Prostate gland (tissue), 2 donors: Measurements from ENCODE around the gene RNF157. TPM values are rescaled to one million over a fixed set of nuclear protein-coding genes. Genes with fewer than 3 reads are reported as not detected.
"Not testable (repeated sequence)": the region's sequence is repeated elsewhere in the genome, so short reads cannot be mapped to it uniquely, and the experiment has no call there.

Experiments used
- DNase-seq: peaks from one replicate; pipeline ENCODE4 v3.0.0-alpha.2; 2019; ENCODE audit warnings: low spot score
- H3K27ac ChIP-seq, 2 donors: fragments of 200-600 bp; sonication (generic); 2 replicates each; pipeline ENCODE4 v1.5.1; 2017 to 2019
- H3K27me3 ChIP-seq: fragments of 200-600 bp; sonication (generic); replicated peaks from 2 replicates; pipeline ENCODE4 v1.5.1; 2019; ENCODE audit not compliant: insufficient read depth
- H3K36me3 ChIP-seq, 2 donors: fragments of 200-600 bp; sonication (generic); 1 replicate in 1 of 2; 2 replicates in 1 of 2; pipeline versions ENCODE4 v1.5.1 to v1.8.1; 2017 to 2019
- H3K4me1 ChIP-seq: fragments of 200-600 bp; sonication (generic); replicated peaks from 2 replicates; pipeline ENCODE4 v1.5.1; 2019
- H3K4me3 ChIP-seq, 2 donors: fragments of 200-600 bp; sonication (generic); 2 replicates each; pipeline ENCODE4 v1.5.1; 2017 to 2019
- H3K9me3 ChIP-seq: fragments of 200-600 bp; sonication (generic); 2 replicates; pipeline ENCODE4 v1.5.1; 2017
- POLR2A ChIP-seq: fragments of 450-650 bp; IDR thresholded peaks from one replicate; pipeline ENCODE4 v1.6.1; 2016; ENCODE audit warnings: antibody characterized with exemption, mild to moderate bottlenecking
- POLR2AphosphoS5 ChIP-seq: sonication (generic); formaldehyde crosslinking; IDR thresholded peaks from one replicate; pipeline ENCODE4 v1.6.1; 2017; ENCODE audit warnings: antibody characterized with exemption
- WGBS: methylation state at CpG from one replicate; pipeline ENCODE4 v1.1.5; 2018; 5-methylcytosine and 5-hydroxymethylcytosine counted together
- intact Hi-C: fragments of 100-400 bp; cut with DNase I; formaldehyde crosslinking; loops from one replicate; pipeline ENCODE4 v1.14.2; 2022
- total RNA-seq, 2 donors: library from RNA; depleted of rRNA; stranded (reverse); fragments of >200 nt; gene quantifications; one replicate each; pipeline ENCODE4 v1.1.0, GENCODE V29; 2016
- TF ChIP-seq, protein P1 (sequence below), 4 experiments: fragments of 200-600 bp in 2 of 4; fragments of 450-650 bp in 2 of 4; sonication (generic) in 2 of 4; IDR thresholded peaks; 1 replicate in 3 of 4; 2 replicates in 1 of 4; pipeline ENCODE4 v1.5.1; 2016 to 2019; ENCODE audit warnings: antibody characterized with exemption in 4 of 4, mild to moderate bottlenecking in 2 of 4, moderate library complexity in 2 of 4

Gene RNF157
- total RNA-seq, 2 donors from 2014 or later, result 1.6 to 47.5 TPM

DNA sequence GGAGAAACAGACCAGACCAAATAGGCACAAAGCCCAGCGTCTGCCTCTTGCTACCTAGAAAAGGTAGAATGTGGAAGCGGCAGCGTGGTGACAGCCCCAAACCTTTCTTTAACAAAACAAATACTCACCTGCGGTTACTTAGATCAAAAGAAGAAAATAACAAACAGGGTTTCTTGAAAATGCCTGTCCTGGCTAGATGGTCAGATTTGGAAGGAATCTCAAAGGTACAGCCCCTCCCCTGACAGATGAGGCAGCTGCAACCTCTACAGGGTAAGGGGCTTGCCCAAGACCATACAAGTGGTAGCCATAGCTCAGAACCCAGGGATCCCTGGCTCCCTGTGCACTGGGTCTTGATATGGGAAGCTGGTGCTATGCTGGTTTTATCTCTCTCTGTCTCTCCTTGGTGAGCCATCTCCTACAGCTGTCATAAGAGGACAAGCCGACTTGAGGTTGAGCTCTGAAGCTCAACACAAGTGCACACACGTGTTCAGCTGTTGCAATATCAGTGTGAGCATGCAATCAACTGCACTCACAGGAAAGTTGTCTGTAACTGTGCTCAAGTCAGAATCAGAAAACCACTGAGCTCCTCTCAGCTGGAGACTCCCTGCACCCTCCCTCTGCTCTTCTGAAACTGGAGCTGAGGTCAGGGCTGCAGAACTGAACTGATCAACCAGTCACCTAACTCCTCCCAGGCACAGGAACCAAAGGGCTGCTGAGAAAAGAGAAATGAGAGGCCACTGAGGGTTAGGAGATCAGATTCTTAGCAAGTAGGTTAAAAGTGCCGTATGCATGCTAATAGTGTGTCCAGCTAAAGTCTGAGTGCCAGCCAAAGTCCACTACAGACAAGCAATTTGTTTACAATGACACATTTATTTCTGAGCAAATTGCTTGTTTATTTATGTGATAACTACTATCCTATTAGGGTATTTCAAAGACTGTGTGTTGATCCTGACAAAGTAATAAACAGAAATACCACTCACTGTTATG is 6.1 kb upstream of the RNF157 start:
- no peaks in the 10 kb centered on the region for H3K9me3 ChIP-seq
- H3K27ac ChIP-seq, result no peak overlapping the region
- TF ChIP-seq POLR2AphosphoS5, result no peak
- no peak for TF ChIP-seq POLR2A
- TF ChIP-seq, protein P1, sequence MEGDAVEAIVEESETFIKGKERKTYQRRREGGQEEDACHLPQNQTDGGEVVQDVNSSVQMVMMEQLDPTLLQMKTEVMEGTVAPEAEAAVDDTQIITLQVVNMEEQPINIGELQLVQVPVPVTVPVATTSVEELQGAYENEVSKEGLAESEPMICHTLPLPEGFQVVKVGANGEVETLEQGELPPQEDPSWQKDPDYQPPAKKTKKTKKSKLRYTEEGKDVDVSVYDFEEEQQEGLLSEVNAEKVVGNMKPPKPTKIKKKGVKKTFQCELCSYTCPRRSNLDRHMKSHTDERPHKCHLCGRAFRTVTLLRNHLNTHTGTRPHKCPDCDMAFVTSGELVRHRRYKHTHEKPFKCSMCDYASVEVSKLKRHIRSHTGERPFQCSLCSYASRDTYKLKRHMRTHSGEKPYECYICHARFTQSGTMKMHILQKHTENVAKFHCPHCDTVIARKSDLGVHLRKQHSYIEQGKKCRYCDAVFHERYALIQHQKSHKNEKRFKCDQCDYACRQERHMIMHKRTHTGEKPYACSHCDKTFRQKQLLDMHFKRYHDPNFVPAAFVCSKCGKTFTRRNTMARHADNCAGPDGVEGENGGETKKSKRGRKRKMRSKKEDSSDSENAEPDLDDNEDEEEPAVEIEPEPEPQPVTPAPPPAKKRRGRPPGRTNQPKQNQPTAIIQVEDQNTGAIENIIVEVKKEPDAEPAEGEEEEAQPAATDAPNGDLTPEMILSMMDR (IDR thresholded peaks at IDR 0.05), result no peak
- no peaks in the 10 kb centered on the region for H3K27me3 ChIP-seq
- no peaks in the 10 kb centered on the region for H3K4me1 ChIP-seq
- no peaks in the 10 kb centered on the region for H3K36me3 ChIP-seq
- DNase-seq, result no peak
- WGBS, result 71% methylated on average over 7 of the region's 7 CpGs
- H3K4me3 ChIP-seq, result no peak overlapping the region
- intact Hi-C loops, result no loop called here

GRCh38 chr17:76244721-76245120 is 4.4 kb upstream of the RNF157 start:
- H3K36me3 ChIP-seq, H3K4me1 ChIP-seq, intact Hi-C loops, DNase-seq, H3K4me3 ChIP-seq, H3K9me3 ChIP-seq, H3K27ac ChIP-seq, H3K27me3 ChIP-seq: not testable (repeated sequence)
- WGBS, result 97% methylated on average over 8 of the region's 8 CpGs

GRCh38 chr17:76243826-76244679 is 3.8 kb upstream of the RNF157 start:
- intact Hi-C loops, result no loop called here
- H3K27ac ChIP-seq, result no peak overlapping the region
- H3K36me3 ChIP-seq, result no peaks in the 10 kb centered on the region
- H3K4me3 ChIP-seq, result no peak overlapping the region
- H3K9me3 ChIP-seq, result no peaks in the 10 kb centered on the region
- no peaks in the 10 kb centered on the region for H3K4me1 ChIP-seq
- DNase-seq, result no peak
- TF ChIP-seq POLR2AphosphoS5, result no peak
- 82% methylated on average over 12 of the region's 12 CpGs for WGBS
- H3K27me3 ChIP-seq, result no peaks in the 10 kb centered on the region

DNA sequence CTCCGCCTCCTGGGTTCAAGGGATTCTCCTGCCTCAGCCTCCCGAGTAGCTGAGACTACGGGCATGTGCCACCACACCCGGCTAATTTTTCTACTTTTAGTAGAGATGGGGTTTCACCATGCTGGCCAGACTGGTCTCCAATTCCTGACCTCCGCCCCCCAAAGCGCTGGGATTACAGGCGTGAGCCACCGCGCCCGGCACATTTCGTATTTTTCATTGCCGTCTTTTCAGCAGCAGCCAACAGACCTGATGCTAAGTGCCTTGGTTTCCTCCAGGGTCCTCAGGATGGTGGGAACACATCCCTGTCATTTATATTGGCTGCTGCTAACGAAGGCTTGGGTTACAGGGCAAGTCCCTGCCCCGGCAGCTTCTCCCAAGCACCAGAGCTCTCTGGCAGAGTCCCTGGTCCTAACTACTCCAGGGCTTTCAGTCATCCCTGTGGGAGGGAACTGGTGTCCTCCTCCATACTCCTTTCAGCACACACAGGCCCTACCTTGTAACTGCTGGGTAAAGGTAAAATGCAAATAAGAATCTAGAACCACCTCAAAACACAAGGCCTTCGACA is 1.5 kb upstream of the RNF157 start:
- Histone ChIP-seq H3K36me3 (no peaks in the 10 kb centered on the region), H3K4me3 (no peak overlapping the region), H3K4me1 (no peaks in the 10 kb centered on the region), H3K27ac (no peak overlapping the region), H3K27me3 (no peaks in the 10 kb centered on the region), H3K9me3 (no peaks in the 10 kb centered on the region)
- no peak for TF ChIP-seq POLR2A
- TF ChIP-seq, protein P1 (IDR thresholded peaks at IDR 0.05), result no peak
- TF ChIP-seq POLR2AphosphoS5, result no peak
- no peak for DNase-seq
- intact Hi-C loops, result no loop called here
- 94% methylated on average over 15 of the region's 15 CpGs for whole genome bisulfite sequencing

DNA sequence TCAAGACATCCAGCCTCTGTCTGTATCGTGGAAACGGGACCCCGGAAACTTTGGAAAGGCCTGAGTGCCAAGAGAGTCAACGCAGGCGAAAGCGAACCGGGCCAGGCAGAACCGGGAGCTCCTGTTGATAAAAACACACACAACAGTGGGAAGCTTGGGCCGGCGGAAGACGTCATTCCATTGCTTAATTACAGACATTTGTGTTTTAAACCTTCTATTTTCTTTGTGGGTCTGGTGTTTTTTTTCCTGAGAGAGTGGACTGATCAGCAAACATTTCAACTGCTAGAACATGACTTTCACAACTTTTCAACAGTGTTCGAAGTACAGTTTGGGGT is 878 bp upstream of the RNF157 start:
- Histone ChIP-seq H3K9me3 (no peaks in the 10 kb centered on the region), H3K27me3 (no peaks in the 10 kb centered on the region), H3K36me3 (no peaks in the 10 kb centered on the region), H3K4me3 (peak overlapping the region; percentile 43 to 53), H3K27ac (no peak overlapping the region), H3K4me1 (no peaks in the 10 kb centered on the region)
- no peak for DNase-seq
- intact Hi-C loops, result no loop called here
- TF ChIP-seq, protein P1 (IDR thresholded peaks at IDR 0.05), result no peak
- TF ChIP-seq POLR2A (no peak), POLR2AphosphoS5 (no peak)
- 10% methylated on average over 12 of the region's 12 CpGs for WGBS
